ENCODE data around the gene ATF1. TPM values are rescaled to one million over a fixed set of nuclear protein-coding genes. Genes with fewer than 3 reads are reported as not detected.

The ATF1 gene
- polyA plus RNA-seq, 1 of the 3 experiments (the other 2 are of a cell fraction) = 34.2 TPM

GRCh38 chr12:50747817-50748216 lies 16.1 kb upstream of the ATF1 start:
- 93% methylated on average over 1 of the region's 1 CpG for WGBS (ENCODE audit: low lambda C conversion rate)
- ChIA-PET POLR2A (no interaction called here), CTCF (interaction anchor here (1.1 kb wide), 1 partner anchor 17 kb away, joined by 3 read pairs; no protein-coding TSS in a partner anchor)
- peaks cover 14% of the 10 kb centered on the region for H3F3A ChIP-seq (replicated peaks; ENCODE audit: insufficient read depth)
- H3K27ac ChIP-seq (ENCODE audit: low read depth in 2 of 2, low read length in 1 of 2) = no peak overlapping the region
- H3K9me2 ChIP-seq = no peaks in the 10 kb centered on the region
- H3K4me1 ChIP-seq (ENCODE audit: control insufficient read depth in 1 of 2, insufficient read depth in 2 of 2, low read depth in 1 of 2, low read length in 1 of 2) = peaks cover 0 to 10% of the 10 kb centered on the region in 2 experiments; a peak in 1 of 4 replicates
- no peak overlapping the region for H3K9ac ChIP-seq
- H3K27me3 ChIP-seq (ENCODE audit: insufficient read depth) = no peaks in the 10 kb centered on the region
- H4K20me1 ChIP-seq (ENCODE audit: insufficient read depth) = no peaks in the 10 kb centered on the region
- no peak overlapping the region for H3K4me2 ChIP-seq
- H2AFZ ChIP-seq (ENCODE audit: low read depth) = no peak overlapping the region
- no peaks in the 10 kb centered on the region for H3K9me3 ChIP-seq
- H3K4me3 ChIP-seq (ENCODE audit: low read depth in 2 of 2, low read length in 1 of 2) = no peak overlapping the region
- TF ChIP-seq FOSL2 (IDR thresholded peaks at IDR 0.05; ENCODE audit: borderline replicate concordance, low read depth) (no peak), SIN3A (IDR thresholded peaks at IDR 0.05; ENCODE audit: borderline replicate concordance, low read depth, low read length) (no peak), JUND (IDR thresholded peaks at IDR 0.05) (no peak), MXI1 (IDR thresholded peaks at IDR 0.05; ENCODE audit: low read depth, low read length) (no peak), EP300 (IDR thresholded peaks at IDR 0.05; ENCODE audit: borderline replicate concordance in 1 of 2, low read depth in 1 of 2, low read length in 1 of 2) (no peak), YY1 (IDR thresholded peaks at IDR 0.05; ENCODE audit: low read depth) (no peak), TAF1 (IDR thresholded peaks at IDR 0.05; ENCODE audit: borderline replicate concordance, low read depth, low read length) (no peak), TCF12 (IDR thresholded peaks at IDR 0.05) (no peak), RXRA (IDR thresholded peaks at IDR 0.05; ENCODE audit: borderline replicate concordance, low read depth) (no peak)
- TF ChIP-seq, protein P1, sequence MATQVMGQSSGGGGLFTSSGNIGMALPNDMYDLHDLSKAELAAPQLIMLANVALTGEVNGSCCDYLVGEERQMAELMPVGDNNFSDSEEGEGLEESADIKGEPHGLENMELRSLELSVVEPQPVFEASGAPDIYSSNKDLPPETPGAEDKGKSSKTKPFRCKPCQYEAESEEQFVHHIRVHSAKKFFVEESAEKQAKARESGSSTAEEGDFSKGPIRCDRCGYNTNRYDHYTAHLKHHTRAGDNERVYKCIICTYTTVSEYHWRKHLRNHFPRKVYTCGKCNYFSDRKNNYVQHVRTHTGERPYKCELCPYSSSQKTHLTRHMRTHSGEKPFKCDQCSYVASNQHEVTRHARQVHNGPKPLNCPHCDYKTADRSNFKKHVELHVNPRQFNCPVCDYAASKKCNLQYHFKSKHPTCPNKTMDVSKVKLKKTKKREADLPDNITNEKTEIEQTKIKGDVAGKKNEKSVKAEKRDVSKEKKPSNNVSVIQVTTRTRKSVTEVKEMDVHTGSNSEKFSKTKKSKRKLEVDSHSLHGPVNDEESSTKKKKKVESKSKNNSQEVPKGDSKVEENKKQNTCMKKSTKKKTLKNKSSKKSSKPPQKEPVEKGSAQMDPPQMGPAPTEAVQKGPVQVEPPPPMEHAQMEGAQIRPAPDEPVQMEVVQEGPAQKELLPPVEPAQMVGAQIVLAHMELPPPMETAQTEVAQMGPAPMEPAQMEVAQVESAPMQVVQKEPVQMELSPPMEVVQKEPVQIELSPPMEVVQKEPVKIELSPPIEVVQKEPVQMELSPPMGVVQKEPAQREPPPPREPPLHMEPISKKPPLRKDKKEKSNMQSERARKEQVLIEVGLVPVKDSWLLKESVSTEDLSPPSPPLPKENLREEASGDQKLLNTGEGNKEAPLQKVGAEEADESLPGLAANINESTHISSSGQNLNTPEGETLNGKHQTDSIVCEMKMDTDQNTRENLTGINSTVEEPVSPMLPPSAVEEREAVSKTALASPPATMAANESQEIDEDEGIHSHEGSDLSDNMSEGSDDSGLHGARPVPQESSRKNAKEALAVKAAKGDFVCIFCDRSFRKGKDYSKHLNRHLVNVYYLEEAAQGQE (IDR thresholded peaks at IDR 0.05; ENCODE audit: low read depth, low read length) = no peak
- no peaks in the 10 kb centered on the region for H3K79me2 ChIP-seq (ENCODE audit: insufficient read depth)
- no peak for DNase-seq
- peaks cover 30 to 33% of the 10 kb centered on the region in 2 experiments for H3K36me3 ChIP-seq (replicated peaks in 1 of 2; ENCODE audit: control insufficient read depth in 1 of 2, insufficient read depth in 2 of 2, low read length in 1 of 2)

- POLR2A ChIA-PET = no interaction called here
- 100% methylated on average over 2 of the region's 2 CpGs for WGBS (ENCODE audit: low lambda C conversion rate)
- Histone ChIP-seq H3K36me3 (replicated peaks in 1 of 2; ENCODE audit: control insufficient read depth in 1 of 2, insufficient read depth in 2 of 2, low read length in 1 of 2) (peaks cover 18 to 31% of the 10 kb centered on the region in 2 experiments), H3K4me3 (ENCODE audit: low read depth in 2 of 2, low read length in 1 of 2) (no peak overlapping the region), H4K20me1 (ENCODE audit: insufficient read depth) (no peaks in the 10 kb centered on the region), H3K27me3 (ENCODE audit: insufficient read depth) (no peaks in the 10 kb centered on the region), H3F3A (replicated peaks; ENCODE audit: insufficient read depth) (peaks cover 18% of the 10 kb centered on the region), H3K4me1 (ENCODE audit: control insufficient read depth in 1 of 2, insufficient read depth in 2 of 2, low read depth in 1 of 2, low read length in 1 of 2) (peaks cover 0 to 10% of the 10 kb centered on the region in 2 experiments; a peak in 1 of 4 replicates), H3K9me3 (no peaks in the 10 kb centered on the region), H3K79me2 (ENCODE audit: insufficient read depth) (no peaks in the 10 kb centered on the region), H3K9ac (no peak overlapping the region), H3K27ac (ENCODE audit: low read depth in 2 of 2, low read length in 1 of 2) (no peak overlapping the region), H2AFZ (ENCODE audit: low read depth) (no peak overlapping the region), H3K4me2 (no peak overlapping the region), H3K9me2 (no peaks in the 10 kb centered on the region)
- TF ChIP-seq SIN3A (IDR thresholded peaks at IDR 0.05; ENCODE audit: borderline replicate concordance, low read depth, low read length) (no peak), FOXM1 (IDR thresholded peaks at IDR 0.05; ENCODE audit: low read depth) (no peak), MXI1 (IDR thresholded peaks at IDR 0.05; ENCODE audit: low read depth, low read length) (no peak), FOSL2 (IDR thresholded peaks at IDR 0.05; ENCODE audit: borderline replicate concordance, low read depth) (no peak), RFX5 (IDR thresholded peaks at IDR 0.05; ENCODE audit: low read length) (no peak), MEF2A (IDR thresholded peaks at IDR 0.05; ENCODE audit: borderline replicate concordance, low read depth) (no peak), SMC3 (IDR thresholded peaks at IDR 0.05; ENCODE audit: low read depth, low read length) (no peak)
- CTCF ChIA-PET = interaction anchor here (0.6 kb wide), 1 partner anchor 254 kb away, joined by 3 read pairs; no protein-coding TSS in a partner anchor
- no peak for DNase-seq
These were observed 14.4 kb upstream of the ATF1 start for GRCh38 chr12:50749459-50749882.
